ENCODE results near the gene RPTOR.

GRCh38 chr17:80964544-80964856 is 419.9 kb downstream of the RPTOR start:
- TF ChIP-seq POLR2AphosphoS5 (IDR thresholded peaks at IDR 0.05; ENCODE audit: borderline replicate concordance, low read depth, low read length) (no peak), EZH2 (IDR thresholded peaks at IDR 0.05) (no peak), FOXP2 (optimal IDR thresholded peaks at IDR 0.05; ENCODE audit: control extremely low read depth, extremely low read length, insufficient read depth) (no peak)
